ENCODE data around the gene TAF13. TPM values are rescaled to one million over a fixed set of nuclear protein-coding genes. Genes with fewer than 3 reads are reported as not detected.

The TAF13 gene
- polyA plus RNA-seq, 1 donor from 2014 or later = 60.1 TPM

DNA sequence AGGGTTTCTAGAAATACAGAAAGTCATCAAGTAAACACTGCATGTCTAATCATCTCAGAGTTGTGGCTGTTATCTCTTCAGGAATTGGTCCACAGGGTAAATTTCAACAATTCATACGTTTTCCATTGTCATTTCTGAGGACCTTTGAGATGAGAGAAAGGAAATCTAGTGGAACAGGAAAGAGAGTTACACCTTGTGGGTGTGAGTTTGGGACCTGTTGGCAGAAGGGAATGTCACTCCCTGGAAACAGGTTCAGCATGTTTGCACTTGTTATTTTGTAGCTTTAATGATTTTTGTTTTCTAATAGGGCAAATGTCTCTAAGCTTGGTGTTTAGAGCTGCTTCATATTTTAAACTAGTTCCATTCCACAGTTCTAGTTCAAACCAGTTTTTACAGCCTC, 20.3 kb upstream of the TAF13 start:
- Histone ChIP-seq H3K36me3 (ENCODE audit: insufficient read depth, low read length) (peaks cover 4% of the 10 kb centered on the region), H3K9me2 (ENCODE audit: insufficient read depth, low read length) (no peaks in the 10 kb centered on the region), H3K9ac (ENCODE audit: low read length) (no peak overlapping the region), H3K27me3 (ENCODE audit: insufficient read depth, low read depth, low read length) (no peaks in the 10 kb centered on the region), H3K27ac (ENCODE audit: low read length) (no peak overlapping the region), H2AFZ (ENCODE audit: low read depth, low read length) (no peak overlapping the region), H3K4me2 (ENCODE audit: low read length) (no peak overlapping the region), H3K4me3 (ENCODE audit: low read length) (no peak overlapping the region), H4K20me1 (ENCODE audit: insufficient read depth) (no peaks in the 10 kb centered on the region), H3K79me2 (replicated peaks; ENCODE audit: insufficient read depth, low read length) (peaks cover 30% of the 10 kb centered on the region), H3K9me3 (ENCODE audit: low read length) (no peaks in the 10 kb centered on the region), H3F3A (ENCODE audit: insufficient read depth, low read length, poor library complexity, severe bottlenecking) (no peaks in the 10 kb centered on the region)
- TF ChIP-seq RAD21 (conservative IDR thresholded peaks at IDR 0.05) = no peak
- TF ChIP-seq EZH2 (IDR thresholded peaks at IDR 0.05; ENCODE audit: borderline replicate concordance, insufficient read depth, low read length, poor library complexity, severe bottlenecking) = no peak
- no peak for TF ChIP-seq SMC3 (conservative IDR thresholded peaks at IDR 0.05; ENCODE audit: poor library complexity)
- TF ChIP-seq EP300 (conservative IDR thresholded peaks at IDR 0.05; ENCODE audit: poor library complexity, severe bottlenecking) = no peak

DNA sequence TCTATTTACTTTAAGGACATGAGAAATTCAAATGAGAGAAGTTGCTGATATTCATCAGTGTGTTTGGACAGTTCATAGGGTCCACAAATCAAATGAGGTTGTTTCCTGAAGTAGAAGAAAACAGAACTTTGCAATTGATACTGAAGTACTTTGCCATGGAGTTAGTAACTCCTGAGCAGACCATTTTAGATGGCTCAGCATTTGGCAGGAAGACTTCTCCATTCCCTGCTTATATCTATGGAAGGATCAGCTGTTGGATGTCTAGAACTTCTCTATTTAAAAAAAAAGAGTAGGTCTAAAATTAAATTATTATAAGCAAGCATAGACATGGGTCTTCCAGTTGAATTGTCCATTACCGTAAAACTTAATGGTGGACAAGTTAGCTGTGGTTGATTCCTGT, 19.8 kb upstream of the TAF13 start:
- peaks cover 28% of the 10 kb centered on the region for H3K79me2 ChIP-seq (replicated peaks; ENCODE audit: insufficient read depth, low read length)

More for the DNA sequence above, 19.8 kb upstream of the TAF13 start:
- no peaks in the 10 kb centered on the region for H3K9me2 ChIP-seq (ENCODE audit: insufficient read depth, low read length)
- H2AFZ ChIP-seq (ENCODE audit: low read depth, low read length) = no peak overlapping the region
- H3K27me3 ChIP-seq (ENCODE audit: insufficient read depth, low read depth, low read length) = no peaks in the 10 kb centered on the region
- no peaks in the 10 kb centered on the region for H3K9me3 ChIP-seq (ENCODE audit: low read length)
- H3K4me3 ChIP-seq (ENCODE audit: low read length) = no peak overlapping the region
- no peak for TF ChIP-seq EP300 (conservative IDR thresholded peaks at IDR 0.05; ENCODE audit: poor library complexity, severe bottlenecking)
- no peak for TF ChIP-seq SMC3 (conservative IDR thresholded peaks at IDR 0.05; ENCODE audit: poor library complexity)
- TF ChIP-seq MXI1 (conservative IDR thresholded peaks at IDR 0.05; ENCODE audit: poor library complexity, severe bottlenecking) = no peak
- TF ChIP-seq TAF1 (IDR thresholded peaks at IDR 0.05; ENCODE audit: low read depth) = no peak
- TF ChIP-seq RAD21 (conservative IDR thresholded peaks at IDR 0.05) = no peak
- no peak for TF ChIP-seq EZH2 (IDR thresholded peaks at IDR 0.05; ENCODE audit: borderline replicate concordance, insufficient read depth, low read length, poor library complexity, severe bottlenecking)
- TF ChIP-seq POLR2AphosphoS5 (IDR thresholded peaks at IDR 0.05) = no peak
- TF ChIP-seq, protein P1, sequence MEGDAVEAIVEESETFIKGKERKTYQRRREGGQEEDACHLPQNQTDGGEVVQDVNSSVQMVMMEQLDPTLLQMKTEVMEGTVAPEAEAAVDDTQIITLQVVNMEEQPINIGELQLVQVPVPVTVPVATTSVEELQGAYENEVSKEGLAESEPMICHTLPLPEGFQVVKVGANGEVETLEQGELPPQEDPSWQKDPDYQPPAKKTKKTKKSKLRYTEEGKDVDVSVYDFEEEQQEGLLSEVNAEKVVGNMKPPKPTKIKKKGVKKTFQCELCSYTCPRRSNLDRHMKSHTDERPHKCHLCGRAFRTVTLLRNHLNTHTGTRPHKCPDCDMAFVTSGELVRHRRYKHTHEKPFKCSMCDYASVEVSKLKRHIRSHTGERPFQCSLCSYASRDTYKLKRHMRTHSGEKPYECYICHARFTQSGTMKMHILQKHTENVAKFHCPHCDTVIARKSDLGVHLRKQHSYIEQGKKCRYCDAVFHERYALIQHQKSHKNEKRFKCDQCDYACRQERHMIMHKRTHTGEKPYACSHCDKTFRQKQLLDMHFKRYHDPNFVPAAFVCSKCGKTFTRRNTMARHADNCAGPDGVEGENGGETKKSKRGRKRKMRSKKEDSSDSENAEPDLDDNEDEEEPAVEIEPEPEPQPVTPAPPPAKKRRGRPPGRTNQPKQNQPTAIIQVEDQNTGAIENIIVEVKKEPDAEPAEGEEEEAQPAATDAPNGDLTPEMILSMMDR (IDR thresholded peaks at IDR 0.05; ENCODE audit: poor library complexity, severe bottlenecking) = no peak
- TF ChIP-seq, protein P2, sequence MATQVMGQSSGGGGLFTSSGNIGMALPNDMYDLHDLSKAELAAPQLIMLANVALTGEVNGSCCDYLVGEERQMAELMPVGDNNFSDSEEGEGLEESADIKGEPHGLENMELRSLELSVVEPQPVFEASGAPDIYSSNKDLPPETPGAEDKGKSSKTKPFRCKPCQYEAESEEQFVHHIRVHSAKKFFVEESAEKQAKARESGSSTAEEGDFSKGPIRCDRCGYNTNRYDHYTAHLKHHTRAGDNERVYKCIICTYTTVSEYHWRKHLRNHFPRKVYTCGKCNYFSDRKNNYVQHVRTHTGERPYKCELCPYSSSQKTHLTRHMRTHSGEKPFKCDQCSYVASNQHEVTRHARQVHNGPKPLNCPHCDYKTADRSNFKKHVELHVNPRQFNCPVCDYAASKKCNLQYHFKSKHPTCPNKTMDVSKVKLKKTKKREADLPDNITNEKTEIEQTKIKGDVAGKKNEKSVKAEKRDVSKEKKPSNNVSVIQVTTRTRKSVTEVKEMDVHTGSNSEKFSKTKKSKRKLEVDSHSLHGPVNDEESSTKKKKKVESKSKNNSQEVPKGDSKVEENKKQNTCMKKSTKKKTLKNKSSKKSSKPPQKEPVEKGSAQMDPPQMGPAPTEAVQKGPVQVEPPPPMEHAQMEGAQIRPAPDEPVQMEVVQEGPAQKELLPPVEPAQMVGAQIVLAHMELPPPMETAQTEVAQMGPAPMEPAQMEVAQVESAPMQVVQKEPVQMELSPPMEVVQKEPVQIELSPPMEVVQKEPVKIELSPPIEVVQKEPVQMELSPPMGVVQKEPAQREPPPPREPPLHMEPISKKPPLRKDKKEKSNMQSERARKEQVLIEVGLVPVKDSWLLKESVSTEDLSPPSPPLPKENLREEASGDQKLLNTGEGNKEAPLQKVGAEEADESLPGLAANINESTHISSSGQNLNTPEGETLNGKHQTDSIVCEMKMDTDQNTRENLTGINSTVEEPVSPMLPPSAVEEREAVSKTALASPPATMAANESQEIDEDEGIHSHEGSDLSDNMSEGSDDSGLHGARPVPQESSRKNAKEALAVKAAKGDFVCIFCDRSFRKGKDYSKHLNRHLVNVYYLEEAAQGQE (IDR thresholded peaks at IDR 0.05; ENCODE audit: borderline replicate concordance) = no peak
- no peak overlapping the region for H3K9ac ChIP-seq (ENCODE audit: low read length)
- H4K20me1 ChIP-seq (ENCODE audit: insufficient read depth) = no peaks in the 10 kb centered on the region
- no peaks in the 10 kb centered on the region for H3F3A ChIP-seq (ENCODE audit: insufficient read depth, low read length, poor library complexity, severe bottlenecking)
- no peak overlapping the region for H3K27ac ChIP-seq (ENCODE audit: low read length)
- H3K36me3 ChIP-seq (ENCODE audit: insufficient read depth, low read length) = peaks cover 4% of the 10 kb centered on the region
- no peak overlapping the region for H3K4me2 ChIP-seq (ENCODE audit: low read length)

Data from neural cell (in vitro differentiated cells).